Measurements from ENCODE around the gene MARK4. TPM values are rescaled to one million over a fixed set of nuclear protein-coding genes. Genes with fewer than 3 reads are reported as not detected.

Gene MARK4
- total RNA-seq, 1 donor from 2014 or later: 165 TPM

- Mint-ChIP-seq H3K36me3 (ENCODE audit: low read depth, unreplicated experiment) (peaks cover 21% of the 10 kb centered on the region), H3K27me3 (ENCODE audit: unreplicated experiment) (peaks cover 8% of the 10 kb centered on the region), H3K27ac (ENCODE audit: unreplicated experiment) (peak overlapping the region; percentile 26), H3K9me3 (ENCODE audit: unreplicated experiment) (no peaks in the 10 kb centered on the region), H3K4me3 (ENCODE audit: unreplicated experiment) (no peak overlapping the region), H3K4me1 (ENCODE audit: unreplicated experiment) (peaks cover 22% of the 10 kb centered on the region)
- TF ChIP-seq, protein P1, sequence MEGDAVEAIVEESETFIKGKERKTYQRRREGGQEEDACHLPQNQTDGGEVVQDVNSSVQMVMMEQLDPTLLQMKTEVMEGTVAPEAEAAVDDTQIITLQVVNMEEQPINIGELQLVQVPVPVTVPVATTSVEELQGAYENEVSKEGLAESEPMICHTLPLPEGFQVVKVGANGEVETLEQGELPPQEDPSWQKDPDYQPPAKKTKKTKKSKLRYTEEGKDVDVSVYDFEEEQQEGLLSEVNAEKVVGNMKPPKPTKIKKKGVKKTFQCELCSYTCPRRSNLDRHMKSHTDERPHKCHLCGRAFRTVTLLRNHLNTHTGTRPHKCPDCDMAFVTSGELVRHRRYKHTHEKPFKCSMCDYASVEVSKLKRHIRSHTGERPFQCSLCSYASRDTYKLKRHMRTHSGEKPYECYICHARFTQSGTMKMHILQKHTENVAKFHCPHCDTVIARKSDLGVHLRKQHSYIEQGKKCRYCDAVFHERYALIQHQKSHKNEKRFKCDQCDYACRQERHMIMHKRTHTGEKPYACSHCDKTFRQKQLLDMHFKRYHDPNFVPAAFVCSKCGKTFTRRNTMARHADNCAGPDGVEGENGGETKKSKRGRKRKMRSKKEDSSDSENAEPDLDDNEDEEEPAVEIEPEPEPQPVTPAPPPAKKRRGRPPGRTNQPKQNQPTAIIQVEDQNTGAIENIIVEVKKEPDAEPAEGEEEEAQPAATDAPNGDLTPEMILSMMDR (IDR thresholded peaks at IDR 0.05; ENCODE audit: unreplicated experiment): no peak
- DNase-seq (ENCODE audit: low spot score): no peak
Observed at GRCh38 chr19:45255611-45256157, 4.6 kb downstream of the MARK4 start.

DNA sequence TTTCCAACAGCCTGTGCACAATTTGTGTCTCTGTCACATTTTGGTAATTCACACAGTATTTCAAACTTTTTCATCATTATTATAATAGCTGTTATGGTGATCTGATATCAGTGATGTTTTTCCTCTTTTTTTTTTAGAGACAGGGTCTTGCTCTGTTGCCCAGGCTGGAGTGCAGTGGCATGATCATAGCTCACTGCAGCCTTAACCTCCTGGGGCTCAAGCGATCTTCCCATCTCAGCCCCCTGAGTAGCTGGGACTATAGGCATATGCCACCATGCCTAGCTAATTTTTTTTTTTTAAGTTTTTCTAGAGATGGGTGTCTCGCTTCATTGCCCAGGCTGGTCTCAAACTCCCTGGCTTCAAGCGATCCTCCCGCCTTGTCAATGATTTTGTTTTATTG, 5.8 kb downstream of the MARK4 start:
- H3K9me3 Mint-ChIP-seq (ENCODE audit: unreplicated experiment): no peaks in the 10 kb centered on the region
- H3K4me3 Mint-ChIP-seq (ENCODE audit: unreplicated experiment): no peak overlapping the region
- peaks cover 20% of the 10 kb centered on the region for H3K4me1 Mint-ChIP-seq (ENCODE audit: unreplicated experiment)
- DNase-seq (ENCODE audit: low spot score): no peak
- no peak overlapping the region for H3K27ac Mint-ChIP-seq (ENCODE audit: unreplicated experiment)
- TF ChIP-seq, protein P1 (IDR thresholded peaks at IDR 0.05; ENCODE audit: unreplicated experiment): no peak
- peaks cover 24% of the 10 kb centered on the region for H3K36me3 Mint-ChIP-seq (ENCODE audit: low read depth, unreplicated experiment)
- H3K27me3 Mint-ChIP-seq (ENCODE audit: unreplicated experiment): peaks cover 6% of the 10 kb centered on the region

DNA sequence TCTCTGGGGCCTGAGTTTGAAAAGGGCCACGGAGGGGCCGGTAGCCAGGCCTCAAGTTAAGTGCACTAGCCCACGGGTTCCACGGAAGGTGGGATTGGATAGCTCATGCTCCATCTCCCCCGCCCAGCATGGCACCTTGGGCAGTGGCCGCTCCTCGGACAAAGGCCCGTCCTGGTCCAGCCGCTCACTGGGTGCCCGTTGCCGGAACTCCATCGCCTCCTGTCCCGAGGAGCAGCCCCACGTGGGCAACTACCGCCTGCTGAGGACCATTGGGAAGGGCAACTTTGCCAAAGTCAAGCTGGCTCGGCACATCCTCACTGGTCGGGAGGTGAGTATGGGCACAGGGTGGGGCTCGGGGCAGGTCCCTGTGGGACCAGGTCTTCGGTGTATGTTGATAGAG, 7.8 kb downstream of the MARK4 start:
- H3K9me3 Mint-ChIP-seq (ENCODE audit: unreplicated experiment): no peaks in the 10 kb centered on the region
- H3K4me3 Mint-ChIP-seq (ENCODE audit: unreplicated experiment): no peak overlapping the region
- peaks cover 3% of the 10 kb centered on the region for H3K4me1 Mint-ChIP-seq (ENCODE audit: unreplicated experiment)
- H3K27ac Mint-ChIP-seq (ENCODE audit: unreplicated experiment): no peak overlapping the region
- no peak for DNase-seq (ENCODE audit: low spot score)
- H3K27me3 Mint-ChIP-seq (ENCODE audit: unreplicated experiment): peaks cover 1% of the 10 kb centered on the region
- TF ChIP-seq, protein P1 (IDR thresholded peaks at IDR 0.05; ENCODE audit: unreplicated experiment): no peak
- peaks cover 22% of the 10 kb centered on the region for H3K36me3 Mint-ChIP-seq (ENCODE audit: low read depth, unreplicated experiment)

GRCh38 chr19:45262570-45262969, 11.5 kb downstream of the MARK4 start:
- Mint-ChIP-seq H3K4me1 (ENCODE audit: unreplicated experiment) (peaks cover 4% of the 10 kb centered on the region), H3K36me3 (ENCODE audit: low read depth, unreplicated experiment) (peaks cover 33% of the 10 kb centered on the region), H3K27ac (ENCODE audit: unreplicated experiment) (no peak overlapping the region), H3K4me3 (ENCODE audit: unreplicated experiment) (no peak overlapping the region), H3K27me3 (ENCODE audit: unreplicated experiment) (peaks cover 7% of the 10 kb centered on the region), H3K9me3 (ENCODE audit: unreplicated experiment) (no peaks in the 10 kb centered on the region)
- TF ChIP-seq, protein P1 (IDR thresholded peaks at IDR 0.05; ENCODE audit: unreplicated experiment): no peak
- DNase-seq (ENCODE audit: low spot score): no peak

DNA sequence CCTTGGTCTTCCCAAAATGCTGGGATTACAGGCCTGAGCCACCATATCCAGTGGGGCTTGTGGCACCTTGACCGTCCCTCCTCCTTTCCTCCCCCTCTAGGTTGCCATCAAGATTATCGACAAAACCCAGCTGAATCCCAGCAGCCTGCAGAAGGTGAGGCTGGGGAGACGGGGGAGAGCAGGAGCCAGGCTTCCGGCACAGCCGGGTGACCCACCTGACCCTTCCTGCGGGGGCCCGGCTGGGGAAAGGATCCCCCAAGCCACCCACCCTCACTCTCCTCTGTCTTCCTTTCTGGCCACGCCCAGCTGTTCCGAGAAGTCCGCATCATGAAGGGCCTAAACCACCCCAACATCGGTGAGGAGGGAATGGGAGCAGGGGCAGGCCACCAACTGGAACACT, 11.9 kb downstream of the MARK4 start:
- H3K4me3 Mint-ChIP-seq (ENCODE audit: unreplicated experiment): no peak overlapping the region
- peaks cover 33% of the 10 kb centered on the region for H3K36me3 Mint-ChIP-seq (ENCODE audit: low read depth, unreplicated experiment)
- TF ChIP-seq, protein P1 (IDR thresholded peaks at IDR 0.05; ENCODE audit: unreplicated experiment): no peak
- DNase-seq (ENCODE audit: low spot score): no peak
- peaks cover 4% of the 10 kb centered on the region for H3K4me1 Mint-ChIP-seq (ENCODE audit: unreplicated experiment)
- H3K27ac Mint-ChIP-seq (ENCODE audit: unreplicated experiment): no peak overlapping the region
- H3K27me3 Mint-ChIP-seq (ENCODE audit: unreplicated experiment): peaks cover 7% of the 10 kb centered on the region
- no peaks in the 10 kb centered on the region for H3K9me3 Mint-ChIP-seq (ENCODE audit: unreplicated experiment)

Data from endothelial cell (in vitro differentiated cells).